ENCODE results near the gene NHERF2. TPM values are rescaled to one million over a fixed set of nuclear protein-coding genes. Genes with fewer than 3 reads are reported as not detected.

The NHERF2 gene
- total and polyA plus RNA-seq, 9 of the 15 experiments (the other 6 are each of a cell fraction or from before 2014, with no cell fraction given), result 0.15 to 42.0 (median 12.5) TPM

- TF ChIP-seq ZNF639 (CRISPR knock-in tag; conservative IDR thresholded peaks at IDR 0.05 in 1 of 2, IDR thresholded peaks at IDR 0.05 in 1 of 2) (peak in 1 of 2 experiments; percentile 97; a peak in 2 of 4 replicates), CAMTA2 (CRISPR knock-in tag; conservative IDR thresholded peaks at IDR 0.05) (no peak), U2AF2 (optimal IDR thresholded peaks at IDR 0.05; ENCODE audit: low read depth, low read length) (no peak), MBD2 (IDR thresholded peaks at IDR 0.05; ENCODE audit: borderline replicate concordance, low read depth) (no peak; the same call in 1 of the 2 replicates), FOXK1 (CRISPR knock-in tag; IDR thresholded peaks at IDR 0.05; ENCODE audit: borderline replicate concordance) (peak; percentile 94; the same call in 1 of the 2 replicates), STAT5B (CRISPR knock-in tag; IDR thresholded peaks at IDR 0.05) (no peak), CUX1 (CRISPR knock-in tag; IDR thresholded peaks at IDR 0.05) (0 out of 2 replicates have a peak, but pooled peaks have one; percentile 13), TFE3 (CRISPR knock-in tag; IDR thresholded peaks at IDR 0.05) (no peak), TAF15 (IDR thresholded peaks at IDR 0.05; ENCODE audit: low read depth, low read length) (no peak), CREBBP (IDR thresholded peaks at IDR 0.05; ENCODE audit: low read depth, low read length) (no peak), AFF1 (IDR thresholded peaks at IDR 0.05; ENCODE audit: low read depth in 1 of 2, partially characterized antibody in 2 of 2) (peak in 1 of 2 experiments; percentile 45), KDM5B (IDR thresholded peaks at IDR 0.05; ENCODE audit: insufficient replicate concordance, low read depth, low read length) (peak; percentile 96), PRMT5 (CRISPR knock-in tag; IDR thresholded peaks at IDR 0.05) (no peak)
These were observed 16.8 kb upstream of the NHERF2 start, which contains the start of gene ZNF598 (continued) for GRCh38 chr16:2009791-2010510.

Data from K562 (cell line).